Fibroblast of lung (primary cell): ENCODE results near the gene TSHZ1. TPM values are rescaled to one million over a fixed set of nuclear protein-coding genes. Genes with fewer than 3 reads are reported as not detected.
A peak's percentile ranks its signal among the peaks of the same experiment; 100 is the strongest.

Experiments
- DNase-seq, 2 donors: peaks; one replicate each; pipeline versions ENCODE4 v3.0.0 to v3.0.0-alpha.2; 2010; ENCODE audit warnings: low read depth in 2 of 2
- H2AFZ ChIP-seq: 2 replicates; pipeline ENCODE4 v1.5.1; 2012; ENCODE audit warnings: low read length, control low read depth, inconsistent platforms
- H3K27ac ChIP-seq: 2 replicates; pipeline ENCODE4 v1.5.1; 2011; ENCODE audit warnings: low read length, control low read depth; ENCODE audit not compliant: insufficient read depth
- H3K27me3 ChIP-seq: 2 replicates; pipeline ENCODE4 v1.5.1; 2011; ENCODE audit warnings: mild to moderate bottlenecking, low read length; ENCODE audit not compliant: control insufficient read depth, insufficient read depth
- H3K36me3 ChIP-seq: 2 replicates; pipeline ENCODE4 v1.5.1; 2011; ENCODE audit warnings: low read length; ENCODE audit not compliant: control insufficient read depth, insufficient read depth
- H3K4me1 ChIP-seq: 2 replicates; pipeline ENCODE4 v1.5.1; 2011; ENCODE audit warnings: low read length; ENCODE audit not compliant: control insufficient read depth, insufficient read depth; ENCODE audit errors: extremely low read depth
- H3K4me2 ChIP-seq: 2 replicates; pipeline ENCODE4 v1.5.1; 2011; ENCODE audit warnings: low read length, control low read depth; ENCODE audit not compliant: insufficient read depth; ENCODE audit errors: extremely low read depth
- H3K4me3 ChIP-seq, 4 experiments: fragments of 200-600 bp in 1 of 4; sonication (generic) in 1 of 4; replicated peaks in 1 of 4; 2 replicates each; pipeline ENCODE4 v1.5.1; 2011 to 2016; ENCODE audit warnings: low read length in 4 of 4, low read depth in 3 of 4, mild to moderate bottlenecking in 3 of 4, control low read depth in 2 of 4, inconsistent platforms in 1 of 4, mixed read lengths in 1 of 4; ENCODE audit not compliant: insufficient read depth in 1 of 4; ENCODE audit errors: control extremely low read depth in 1 of 4
- H3K79me2 ChIP-seq: 2 replicates; pipeline ENCODE4 v1.5.1; 2012; ENCODE audit warnings: mild to moderate bottlenecking, low read length, inconsistent platforms; ENCODE audit not compliant: control insufficient read depth, insufficient read depth
- H3K9ac ChIP-seq: 2 replicates; pipeline ENCODE4 v1.5.1; 2011; ENCODE audit warnings: mild to moderate bottlenecking, low read length, control low read depth; ENCODE audit not compliant: insufficient read depth
- H3K9me3 ChIP-seq: 2 replicates; pipeline ENCODE4 v1.5.1; 2012; ENCODE audit warnings: low read depth, low read length; ENCODE audit not compliant: control insufficient read depth, insufficient read depth
- H4K20me1 ChIP-seq: 2 replicates; pipeline ENCODE4 v1.5.1; 2011; ENCODE audit warnings: low read length; ENCODE audit not compliant: control insufficient read depth, insufficient read depth; ENCODE audit errors: extremely low read depth
- EZH2 ChIP-seq: IDR thresholded peaks from 2 replicates; pipeline ENCODE4 v1.5.1; 2012; ENCODE audit warnings: low read length, control low read depth, mild to moderate bottlenecking; ENCODE audit errors: missing control alignments
- polyA plus RNA-seq, 2 donors: library from polyadenylated mRNA; depleted of rRNA in 1 of 2; stranded (reverse) in 1 of 2; unstranded in 1 of 2; fragments of >200 nt; gene quantifications; 2 replicates each; pipeline ENCODE4 v1.2.1, GENCODE V29; 2011 to 2012; ENCODE audit warnings: missing spikeins in 1 of 2
- total RNA-seq: library from RNA; depleted of rRNA; stranded (reverse); fragments of >200 nt; gene quantifications from 2 replicates; pipeline ENCODE4 v1.2.1, GENCODE V29; 2014
- TF ChIP-seq, protein P1 (sequence below), 2 donors: IDR thresholded peaks in 1 of 2; conservative IDR thresholded peaks in 1 of 2; 1 replicate in 1 of 2; 2 replicates in 1 of 2; pipeline ENCODE4 v1.5.1; 2011 to 2012; ENCODE audit warnings: low read length in 2 of 2, control low read depth in 1 of 2, inconsistent platforms in 1 of 2, low read depth in 1 of 2, mild to moderate bottlenecking in 1 of 2

TSHZ1 gene
- total and polyA plus RNA-seq, 2 donors (not counting 1 experiment from before 2014, with no cell fraction given) = 4.3 TPM

DNA sequence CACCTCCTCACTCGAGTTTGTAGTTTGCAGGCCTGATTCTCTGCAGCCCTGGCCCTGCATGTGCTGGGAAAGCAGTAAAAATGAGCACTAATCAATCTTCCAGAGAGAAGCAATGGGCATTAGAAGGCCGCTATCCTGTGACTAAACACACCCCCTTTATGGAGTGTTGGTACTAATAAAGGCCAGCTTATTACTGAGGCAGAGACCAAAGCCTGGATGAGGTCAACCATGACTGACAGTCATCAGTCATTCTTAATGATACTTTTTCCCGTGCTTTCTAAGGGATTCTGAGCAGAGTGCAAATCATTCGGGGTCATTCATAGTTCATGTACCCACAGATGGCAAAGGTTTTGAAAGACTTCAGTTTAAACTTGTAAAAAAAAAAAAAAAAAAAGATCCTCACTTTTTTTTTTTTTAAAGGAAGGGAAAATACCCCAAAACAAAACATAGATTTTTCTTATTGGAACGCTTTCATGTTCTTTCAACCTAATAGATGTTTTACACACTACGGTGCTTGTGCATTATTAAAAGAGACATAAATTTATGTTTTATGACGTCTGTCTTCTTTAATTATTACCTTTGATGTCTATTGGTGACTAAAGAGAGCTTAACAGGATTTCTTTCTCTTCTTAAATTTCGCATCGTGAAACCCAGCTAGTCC is 13.2 kb downstream of the TSHZ1 start:
- Histone ChIP-seq H3K4me1 (peaks cover 10% of the 10 kb centered on the region), H3K79me2 (peaks cover 4% of the 10 kb centered on the region), H3K4me2 (no peak overlapping the region), H3K9ac (no peak overlapping the region), H2AFZ (no peak overlapping the region), H3K27me3 (no peaks in the 10 kb centered on the region), H3K36me3 (no peaks in the 10 kb centered on the region), H3K27ac (no peak overlapping the region), H4K20me1 (no peaks in the 10 kb centered on the region), H3K9me3 (no peaks in the 10 kb centered on the region), H3K4me3 (no peak overlapping the region)
- TF ChIP-seq EZH2 = no peak
- TF ChIP-seq, protein P1, sequence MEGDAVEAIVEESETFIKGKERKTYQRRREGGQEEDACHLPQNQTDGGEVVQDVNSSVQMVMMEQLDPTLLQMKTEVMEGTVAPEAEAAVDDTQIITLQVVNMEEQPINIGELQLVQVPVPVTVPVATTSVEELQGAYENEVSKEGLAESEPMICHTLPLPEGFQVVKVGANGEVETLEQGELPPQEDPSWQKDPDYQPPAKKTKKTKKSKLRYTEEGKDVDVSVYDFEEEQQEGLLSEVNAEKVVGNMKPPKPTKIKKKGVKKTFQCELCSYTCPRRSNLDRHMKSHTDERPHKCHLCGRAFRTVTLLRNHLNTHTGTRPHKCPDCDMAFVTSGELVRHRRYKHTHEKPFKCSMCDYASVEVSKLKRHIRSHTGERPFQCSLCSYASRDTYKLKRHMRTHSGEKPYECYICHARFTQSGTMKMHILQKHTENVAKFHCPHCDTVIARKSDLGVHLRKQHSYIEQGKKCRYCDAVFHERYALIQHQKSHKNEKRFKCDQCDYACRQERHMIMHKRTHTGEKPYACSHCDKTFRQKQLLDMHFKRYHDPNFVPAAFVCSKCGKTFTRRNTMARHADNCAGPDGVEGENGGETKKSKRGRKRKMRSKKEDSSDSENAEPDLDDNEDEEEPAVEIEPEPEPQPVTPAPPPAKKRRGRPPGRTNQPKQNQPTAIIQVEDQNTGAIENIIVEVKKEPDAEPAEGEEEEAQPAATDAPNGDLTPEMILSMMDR (conservative IDR thresholded peaks at IDR 0.05 in 1 of 2, IDR thresholded peaks at IDR 0.05 in 1 of 2; ENCODE audit: low read depth in 1 of 2, low read length in 2 of 2) = no peak
- peak; percentile 55 to 70 for DNase-seq

DNA sequence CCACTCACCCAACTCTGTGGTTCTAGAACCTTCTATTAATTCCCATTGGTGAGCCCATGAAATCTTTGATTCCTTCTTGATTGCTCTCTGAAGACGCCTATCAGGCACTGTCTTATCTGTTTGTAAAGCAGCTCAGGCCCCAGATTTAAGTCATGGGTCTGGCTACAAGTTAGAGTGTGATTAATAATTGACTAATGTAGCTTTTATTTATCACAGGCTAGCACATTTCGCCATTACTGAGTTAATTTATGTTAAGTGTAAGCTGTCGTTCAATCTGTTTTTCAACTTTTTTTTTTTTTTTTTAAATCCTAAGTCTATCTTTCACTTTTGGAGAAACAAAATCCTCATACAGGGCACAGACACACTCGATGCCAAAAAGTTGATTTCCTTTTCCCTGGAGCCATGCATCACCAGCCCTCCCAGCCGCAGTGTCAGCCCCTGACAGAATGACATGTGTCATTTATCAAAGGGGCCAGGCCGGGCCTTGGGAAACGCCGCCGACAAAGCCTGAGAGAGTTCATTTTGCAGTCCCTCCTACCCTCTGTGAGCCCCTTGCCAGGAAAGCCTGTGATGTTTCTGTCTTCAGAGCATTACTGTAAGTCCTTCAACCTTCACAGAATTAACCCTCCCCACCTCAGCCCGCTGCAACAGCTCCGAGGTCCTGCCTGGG is 15.8 kb downstream of the TSHZ1 start:
- Histone ChIP-seq H3K36me3 (no peaks in the 10 kb centered on the region), H4K20me1 (no peaks in the 10 kb centered on the region), H2AFZ (peak overlapping the region; percentile 3), H3K4me3 (peak overlapping the region; percentile 29 to 52 (median 36)), H3K79me2 (peaks cover 1% of the 10 kb centered on the region), H3K9ac (no peak overlapping the region), H3K27me3 (no peaks in the 10 kb centered on the region), H3K27ac (peak overlapping the region; percentile 19), H3K4me1 (peaks cover 10% of the 10 kb centered on the region), H3K9me3 (no peaks in the 10 kb centered on the region), H3K4me2 (peak overlapping the region; percentile 61)
- TF ChIP-seq EZH2 = no peak
- TF ChIP-seq, protein P1 (conservative IDR thresholded peaks at IDR 0.05 in 1 of 2, IDR thresholded peaks at IDR 0.05 in 1 of 2; ENCODE audit: low read depth in 1 of 2, low read length in 2 of 2) = no peak
- DNase-seq = peak; percentile 51 to 59

DNA sequence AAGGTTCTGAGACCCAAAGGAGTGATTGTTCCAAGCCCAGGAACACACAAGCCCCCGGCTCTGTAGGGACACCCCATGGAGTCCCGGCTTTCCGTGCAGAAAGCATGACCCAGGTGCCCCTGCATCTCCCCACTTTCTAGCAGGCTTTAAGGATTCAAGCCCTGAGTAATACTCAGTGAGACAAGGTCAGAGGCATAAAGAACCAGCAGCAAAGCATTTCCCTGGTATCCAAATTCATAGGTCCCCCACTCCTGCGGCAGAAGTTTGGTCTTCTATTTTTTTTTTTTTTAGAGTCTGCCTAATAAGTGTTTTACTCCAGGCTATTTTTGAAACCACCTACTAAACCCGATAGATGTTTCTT is 16.3 kb downstream of the TSHZ1 start:
- Histone ChIP-seq H3K4me1 (peaks cover 10% of the 10 kb centered on the region), H3K9ac (no peak overlapping the region)

More for the DNA sequence above, 16.3 kb downstream of the TSHZ1 start:
- TF ChIP-seq, protein P1 (conservative IDR thresholded peaks at IDR 0.05 in 1 of 2, IDR thresholded peaks at IDR 0.05 in 1 of 2; ENCODE audit: low read depth in 1 of 2, low read length in 2 of 2) = no peak
- no peak for TF ChIP-seq EZH2
- Histone ChIP-seq H3K27me3 (no peaks in the 10 kb centered on the region), H4K20me1 (no peaks in the 10 kb centered on the region), H3K4me2 (peak overlapping the region; percentile 61), H3K4me3 (peak overlapping the region; percentile 29 to 52 (median 36)), H2AFZ (peak overlapping the region; percentile 3), H3K9me3 (no peaks in the 10 kb centered on the region), H3K27ac (peak overlapping the region; percentile 19), H3K36me3 (no peaks in the 10 kb centered on the region), H3K79me2 (peaks cover 1% of the 10 kb centered on the region)
- DNase-seq = no peak
